HG03066 (cell line): Measurements from ENCODE around the gene TP53AIP1.

Source experiments
- ATAC-seq: cut with Tn5 transposase; IDR thresholded peaks from one replicate; pipeline ENCODE4 v1.9.1; 2021; ENCODE audit warnings: low read depth; ENCODE audit not compliant: unreplicated experiment

TP53AIP1 gene, protein sequence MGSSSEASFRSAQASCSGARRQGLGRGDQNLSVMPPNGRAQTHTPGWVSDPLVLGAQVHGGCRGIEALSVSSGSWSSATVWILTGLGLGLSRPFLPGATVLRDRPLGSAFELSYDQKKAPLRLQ

DNA sequence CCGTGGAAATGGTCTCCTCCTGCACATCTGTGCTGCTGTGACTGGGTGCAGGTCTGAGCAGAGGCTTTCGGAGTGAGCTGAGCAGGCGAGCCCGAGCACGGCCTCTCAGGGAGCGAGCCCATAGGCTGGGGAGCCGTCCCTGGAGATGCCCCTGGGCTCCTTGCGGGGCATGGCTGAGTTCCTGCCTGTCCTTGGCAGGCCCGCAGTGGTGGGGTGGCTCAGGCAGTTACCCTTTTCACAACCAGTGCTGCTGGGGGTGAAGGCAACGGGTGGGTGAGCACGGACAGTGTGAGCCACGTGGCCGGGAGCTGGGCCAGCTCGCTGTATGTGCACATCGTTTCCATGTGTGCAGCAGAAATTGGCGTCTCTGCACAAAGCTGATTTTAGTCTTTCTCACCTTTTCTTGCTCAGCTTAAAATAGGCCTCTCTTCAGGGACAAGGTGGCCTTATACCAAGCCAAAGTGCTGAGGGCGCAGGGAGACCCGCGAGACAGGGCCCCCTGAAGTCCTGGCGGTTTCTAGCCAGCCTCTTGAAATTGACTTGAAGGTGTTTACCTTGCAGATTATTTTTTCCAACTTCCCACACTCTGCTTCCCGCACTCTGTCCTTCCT is at the start of gene TP53AIP1:
TSS of gene TP53AIP1 (minus strand) at position 55 of the 611 bp plus-strand sequence. CDS start 5,053 bp downstream, outside the sequence.
- ATAC-seq = no peak

DNA sequence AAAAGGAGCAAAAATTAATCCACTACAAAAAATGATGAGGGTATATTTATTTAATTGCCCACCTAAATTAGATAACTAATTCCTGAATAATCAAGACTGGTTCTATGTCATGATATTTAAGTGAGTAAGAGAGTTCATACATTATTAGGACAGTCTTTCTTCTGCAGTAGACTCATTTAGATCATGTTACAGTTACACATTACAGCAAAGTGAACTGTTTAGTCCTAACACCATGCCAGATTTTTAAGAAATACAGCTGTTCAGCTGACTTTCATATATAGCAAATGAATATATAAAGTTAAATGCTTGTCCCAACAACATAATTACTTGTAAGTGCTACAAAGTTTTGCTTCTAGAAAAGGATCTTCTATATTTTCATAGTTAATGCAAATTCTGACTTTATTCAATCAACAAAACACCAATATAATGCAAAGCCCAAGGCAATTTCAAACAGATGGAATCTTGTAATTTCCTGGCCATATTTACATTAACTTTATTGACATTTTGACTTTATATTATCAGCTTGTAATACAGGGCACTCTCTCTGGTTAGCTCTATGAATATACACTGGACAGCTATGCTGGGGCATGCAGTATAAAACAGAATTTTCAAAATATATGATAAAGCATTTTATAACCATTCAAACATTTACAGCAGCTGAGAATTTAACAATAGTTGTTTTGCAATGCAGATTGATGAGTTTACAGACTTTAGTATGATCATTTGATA is 45.7 kb upstream of the TP53AIP1 start:
- no peak for ATAC-seq

DNA sequence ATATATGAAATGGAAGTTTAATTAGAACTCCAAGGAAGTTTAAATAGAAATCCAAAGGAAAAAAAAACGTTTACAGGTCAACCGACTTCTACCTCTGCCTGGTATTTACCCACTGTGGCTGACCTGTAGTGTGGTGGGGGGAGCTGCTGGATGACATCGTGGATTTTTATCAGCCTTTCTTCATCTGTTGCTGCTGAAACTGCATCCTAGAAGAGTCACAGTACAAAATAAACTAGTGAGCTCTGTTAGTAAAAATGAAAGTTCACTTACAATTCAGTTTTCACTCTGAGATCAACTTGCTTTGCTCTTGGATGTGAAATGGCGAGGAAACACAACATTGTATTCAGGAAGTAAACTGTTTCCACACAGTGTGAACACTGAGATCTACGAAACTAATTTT is 43.2 kb upstream of the TP53AIP1 start:
- ATAC-seq = no peak

DNA sequence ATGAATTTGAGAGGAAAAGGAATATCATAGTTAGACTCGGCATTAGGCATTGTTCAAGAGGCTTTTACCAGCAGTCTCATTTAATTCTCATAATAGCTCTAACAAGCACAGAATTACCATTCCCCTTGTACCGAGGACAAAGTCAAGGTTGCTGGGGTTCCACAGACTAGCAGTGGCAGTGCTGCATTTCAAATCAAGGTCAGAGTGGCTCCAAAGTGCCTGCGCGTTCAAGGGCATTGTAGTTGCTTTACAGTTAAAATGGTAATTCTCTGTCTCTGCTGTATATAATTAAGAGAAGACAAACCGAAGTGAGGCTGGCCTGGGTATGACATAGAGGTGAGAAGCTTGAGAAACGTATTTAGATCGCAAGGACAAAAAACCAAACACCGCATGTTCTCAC is 40.4 kb upstream of the TP53AIP1 start:
- ATAC-seq = no peak

DNA sequence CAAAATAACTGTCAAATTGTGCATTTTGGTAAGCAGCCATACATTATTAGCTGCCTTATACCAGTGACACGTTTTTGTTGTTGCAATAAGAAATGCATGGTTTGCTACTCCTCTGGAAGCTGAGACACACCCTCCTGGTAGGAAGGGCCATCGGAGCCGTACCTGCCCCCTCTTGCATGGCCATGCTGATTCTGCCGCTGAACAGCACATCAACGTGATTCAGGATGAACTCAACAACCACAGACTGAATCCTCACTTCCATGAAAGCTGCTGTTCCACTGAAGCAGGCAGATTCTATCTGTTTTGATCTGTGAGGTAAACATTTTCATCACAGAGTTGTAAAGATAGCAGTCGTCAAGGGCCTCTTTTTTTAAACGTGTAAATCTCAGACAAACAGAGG is 38.6 kb upstream of the TP53AIP1 start:
- ATAC-seq = no peak

DNA sequence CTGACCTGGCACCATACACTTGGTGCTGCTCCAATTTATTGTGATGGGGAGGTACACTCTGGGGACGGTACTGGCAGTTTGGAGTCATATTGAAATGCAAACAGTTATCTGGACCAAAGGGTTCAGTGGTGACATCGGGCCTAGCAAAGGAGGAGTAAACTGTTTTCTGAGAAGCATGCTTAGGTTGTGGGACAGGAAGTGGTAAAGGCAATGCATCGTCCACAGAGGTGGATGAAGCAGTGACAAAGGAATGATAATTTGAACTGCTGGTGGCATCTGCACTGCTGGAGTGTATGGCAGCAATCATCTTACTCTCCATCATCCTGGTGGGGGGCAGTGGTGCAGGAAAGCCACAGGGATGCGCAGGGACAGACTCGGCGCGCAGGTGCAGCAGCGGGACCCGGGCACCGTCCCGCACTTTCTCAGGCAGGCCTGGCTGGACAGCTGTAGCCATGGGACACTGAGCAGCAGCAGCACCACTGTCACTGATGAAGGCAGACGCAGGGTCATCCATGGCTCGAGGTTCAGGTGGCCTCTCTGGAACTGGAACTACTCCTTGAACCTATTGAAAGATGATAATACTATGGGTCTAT is 28.0 kb upstream of the TP53AIP1 start:
- no peak for ATAC-seq

DNA sequence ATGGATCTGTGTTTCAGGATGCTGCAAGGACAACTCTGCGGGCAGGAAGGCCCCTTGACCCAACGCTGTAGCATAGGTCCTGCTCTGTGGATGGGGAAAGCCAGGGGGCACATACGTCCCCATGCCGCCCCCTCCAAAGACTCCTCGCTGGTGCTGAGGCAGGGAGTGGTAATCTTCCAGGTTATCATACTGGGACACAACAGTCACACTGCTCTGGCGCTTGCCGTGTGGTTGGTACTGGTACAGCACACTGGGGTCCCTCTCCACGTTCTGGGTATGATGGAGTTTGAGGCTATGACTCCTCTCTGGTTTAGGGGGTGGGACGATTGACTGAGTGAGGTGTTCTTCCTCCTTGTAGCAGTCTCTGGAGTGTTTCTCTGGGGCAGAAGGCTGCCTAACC is 26.2 kb upstream of the TP53AIP1 start:
- ATAC-seq = no peak

DNA sequence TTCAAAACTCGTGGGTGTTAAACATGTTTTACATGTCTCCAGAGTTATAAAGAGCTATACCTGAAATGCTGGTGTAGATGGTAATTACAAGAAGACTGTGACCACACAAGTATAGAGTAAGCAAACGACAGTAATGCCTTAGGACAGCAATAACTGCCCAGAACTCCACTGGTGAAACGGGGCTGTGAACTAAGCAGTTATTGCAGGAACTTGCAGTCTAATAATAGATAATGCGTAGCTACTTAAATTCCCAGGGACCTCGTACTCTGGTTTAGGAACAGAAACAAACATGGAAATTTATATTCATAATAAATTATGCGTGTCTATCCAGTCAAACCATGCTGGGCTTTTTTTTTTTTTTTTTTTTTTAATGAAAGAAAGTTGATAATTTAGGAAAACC is 24.9 kb upstream of the TP53AIP1 start:
- no peak for ATAC-seq

DNA sequence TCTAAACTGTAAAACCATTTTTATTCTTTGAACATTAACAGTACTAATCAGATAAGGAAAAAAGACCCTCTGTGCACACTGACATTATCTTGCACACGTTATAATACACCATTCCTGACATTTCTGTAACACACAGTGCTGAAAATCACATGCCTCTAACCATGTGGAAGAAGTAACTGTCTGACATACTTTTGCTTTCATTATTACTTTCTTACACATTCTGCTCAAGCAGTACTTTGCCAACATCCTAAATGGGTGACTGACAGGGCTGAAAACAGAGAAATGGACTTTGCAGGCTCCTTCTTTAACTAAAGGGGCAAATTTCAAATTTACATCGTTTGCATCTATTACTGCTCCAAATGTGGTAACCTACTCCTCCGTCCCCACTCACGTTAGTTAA is 22.8 kb upstream of the TP53AIP1 start:
- ATAC-seq = peak; percentile 97

DNA sequence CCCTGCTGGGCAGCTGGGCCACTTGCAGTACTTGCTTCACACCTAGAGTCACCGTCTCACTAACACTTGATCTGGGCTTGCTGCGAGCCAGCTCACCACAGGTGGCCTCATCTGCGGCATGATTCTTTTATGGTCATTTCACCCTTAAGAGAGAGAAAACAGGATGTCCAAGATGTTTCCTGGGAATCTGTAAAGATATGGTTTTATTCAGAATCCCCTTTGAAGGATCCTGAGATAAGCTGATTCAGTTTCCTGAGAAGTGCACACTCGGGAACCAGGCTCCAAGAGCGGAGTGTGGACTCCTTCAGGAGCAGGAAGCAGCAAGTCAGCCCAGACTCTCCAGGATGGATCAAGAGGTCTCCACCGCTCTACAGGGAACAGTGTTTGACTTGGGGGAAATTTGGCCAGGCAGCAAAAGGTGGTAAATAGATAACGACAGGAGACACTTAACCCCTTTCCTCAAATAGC is 21.8 kb upstream of the TP53AIP1 start:
- ATAC-seq = no peak

DNA sequence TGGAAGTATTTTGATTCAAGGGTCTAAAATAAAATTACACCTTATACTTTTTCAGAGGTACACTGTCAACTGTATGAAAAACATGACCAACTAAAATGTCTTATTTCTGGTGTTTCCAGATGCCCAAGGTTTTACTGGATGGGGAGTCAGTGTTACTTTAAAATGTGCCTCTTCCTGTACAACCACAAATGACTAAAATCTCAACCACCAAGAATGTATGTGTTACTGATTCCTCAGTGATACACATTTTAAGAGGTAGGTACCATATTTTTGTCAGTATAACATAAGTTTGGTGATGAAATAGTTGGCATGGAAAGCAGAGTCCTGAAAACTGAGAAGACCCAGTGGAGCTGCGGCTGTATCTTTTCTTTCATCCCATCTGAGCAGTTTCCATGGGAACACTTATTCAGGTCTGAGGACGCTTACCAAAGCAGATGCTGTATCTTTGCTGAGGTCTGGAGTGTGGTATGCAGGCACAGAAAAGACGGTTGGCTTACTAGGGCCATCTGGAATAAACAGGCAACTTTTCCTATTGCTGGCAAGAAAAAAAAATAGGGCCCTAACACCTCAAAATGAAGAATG is 21.2 kb upstream of the TP53AIP1 start:
- no peak for ATAC-seq

DNA sequence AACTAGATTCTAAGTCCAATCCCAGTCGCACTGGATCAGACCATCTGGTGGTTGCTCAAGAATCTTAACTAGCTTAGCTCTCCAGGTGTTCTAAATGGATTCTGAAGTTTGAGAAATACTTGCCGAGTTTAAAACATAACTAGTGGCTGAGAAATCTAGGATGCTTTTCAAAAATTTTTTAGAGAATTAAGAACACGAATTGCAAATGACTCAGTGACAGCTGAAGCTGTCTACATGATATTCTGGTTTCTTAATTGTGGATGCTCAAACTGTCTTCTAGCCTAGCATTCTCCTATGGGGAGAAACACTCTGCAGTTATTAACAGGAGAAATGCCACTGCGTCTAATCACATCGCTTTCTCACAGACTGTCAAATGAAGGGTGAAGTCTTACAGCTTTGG is 20.2 kb upstream of the TP53AIP1 start:
- no peak for ATAC-seq

DNA sequence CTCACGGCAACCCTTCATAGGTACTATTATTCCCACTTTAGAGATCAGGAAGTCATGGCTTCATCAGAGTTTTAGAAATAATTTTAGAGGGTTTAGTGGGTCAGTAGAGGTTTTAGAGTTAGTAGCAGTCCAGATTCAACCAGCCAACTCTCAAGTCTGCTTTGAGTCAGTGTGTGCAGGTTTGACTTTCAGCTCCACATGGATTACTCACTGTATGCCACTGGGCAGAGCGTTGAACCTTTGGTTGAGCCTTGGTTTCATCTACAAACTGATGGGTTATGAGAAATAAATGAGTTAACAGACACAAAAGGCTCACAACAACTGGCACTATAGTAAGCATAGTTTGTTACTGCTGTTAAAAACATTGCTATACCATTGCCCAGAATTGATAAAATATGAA is 19.0 kb upstream of the TP53AIP1 start:
- no peak for ATAC-seq

DNA sequence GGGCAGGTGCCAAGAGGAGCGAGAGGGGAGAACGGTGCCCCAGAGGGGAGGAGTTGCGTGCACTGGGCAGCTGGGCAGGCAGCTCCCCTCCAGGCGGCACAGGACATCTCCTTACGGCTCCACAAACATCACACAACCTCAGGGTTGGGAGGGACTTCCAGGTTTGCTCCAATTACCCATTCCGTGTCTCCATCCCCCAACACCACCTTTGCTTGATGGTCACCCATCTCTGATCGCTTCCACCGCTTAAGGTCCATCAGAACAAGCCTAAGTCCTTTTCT is 14.5 kb upstream of the TP53AIP1 start:
- no peak for ATAC-seq

DNA sequence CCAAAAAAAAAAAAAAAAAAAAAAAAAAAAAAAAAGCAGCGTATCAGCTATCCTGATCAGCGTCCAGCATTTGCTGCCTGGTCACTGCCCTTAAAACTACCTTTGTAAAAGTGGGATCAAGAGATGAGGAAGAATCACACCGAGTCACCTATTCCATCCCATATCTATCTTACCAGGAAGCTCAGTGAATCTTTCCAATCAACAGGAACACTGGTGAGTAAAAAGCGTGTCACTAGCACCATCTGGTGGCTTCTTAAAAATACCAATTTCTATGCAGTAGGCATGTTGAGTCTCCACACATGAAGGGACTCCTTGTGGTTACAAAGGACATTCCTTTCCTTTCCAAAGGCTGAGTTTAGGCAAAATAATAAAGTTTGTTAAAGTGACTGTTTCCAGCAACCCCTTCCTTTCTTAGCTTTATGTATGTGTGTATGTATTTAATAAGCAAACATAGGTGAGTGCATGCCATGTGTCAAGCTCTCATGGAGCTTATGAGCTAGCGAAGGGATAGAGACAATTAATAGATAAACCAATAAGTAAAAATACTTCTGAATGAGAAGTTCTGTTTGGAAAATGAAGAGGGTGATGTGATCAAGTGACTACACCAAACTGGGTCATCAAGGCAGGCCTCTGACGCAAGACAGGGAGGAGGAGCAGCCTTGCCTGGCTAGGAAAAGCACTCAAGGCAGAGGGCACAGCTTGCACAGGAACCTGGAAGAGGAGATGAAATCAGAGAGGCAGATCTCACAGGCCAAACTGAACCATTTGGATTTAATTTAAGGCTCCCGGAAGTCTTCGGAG is 13.9 kb upstream of the TP53AIP1 start:
- no peak for ATAC-seq

DNA sequence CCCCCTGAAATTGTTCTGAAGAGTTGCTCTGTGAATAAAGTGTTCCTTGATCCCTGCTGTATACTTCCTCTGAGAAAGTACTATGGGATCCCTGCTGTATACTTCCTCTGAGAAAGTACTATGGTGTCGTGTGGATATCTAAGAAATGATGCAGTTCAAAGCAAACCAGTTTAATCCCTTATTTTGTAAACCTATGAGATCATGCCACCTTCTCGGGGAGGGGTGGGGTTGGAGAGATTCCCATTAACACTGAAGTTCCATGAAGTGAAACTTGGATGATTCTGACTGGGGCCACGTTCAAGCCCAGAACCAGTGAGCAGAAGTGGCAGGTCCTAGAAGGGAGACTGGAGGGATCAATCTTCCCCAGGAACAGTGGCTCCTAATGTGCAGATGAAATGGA is 13.0 kb upstream of the TP53AIP1 start:
- ATAC-seq = no peak

DNA sequence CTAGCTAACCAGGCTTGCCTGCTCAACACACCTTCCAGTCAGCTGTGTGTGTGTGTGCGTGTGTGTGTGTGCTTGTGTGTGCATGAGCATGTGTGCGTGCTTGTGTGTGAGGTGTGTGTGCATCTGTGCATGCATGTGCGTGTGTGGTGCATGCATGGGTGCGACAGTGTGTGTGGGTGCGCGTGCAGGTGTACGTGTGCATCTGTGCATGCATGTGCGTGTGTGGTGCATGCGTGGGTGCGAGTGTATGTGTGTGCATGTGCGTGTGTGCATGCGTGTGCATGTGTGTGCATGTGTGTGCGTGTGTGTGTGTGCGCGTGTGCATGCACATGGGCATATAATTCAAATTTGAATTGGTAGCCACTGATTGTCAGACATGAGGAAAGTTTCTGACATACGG is 10.5 kb upstream of the TP53AIP1 start:
- ATAC-seq = no peak

DNA sequence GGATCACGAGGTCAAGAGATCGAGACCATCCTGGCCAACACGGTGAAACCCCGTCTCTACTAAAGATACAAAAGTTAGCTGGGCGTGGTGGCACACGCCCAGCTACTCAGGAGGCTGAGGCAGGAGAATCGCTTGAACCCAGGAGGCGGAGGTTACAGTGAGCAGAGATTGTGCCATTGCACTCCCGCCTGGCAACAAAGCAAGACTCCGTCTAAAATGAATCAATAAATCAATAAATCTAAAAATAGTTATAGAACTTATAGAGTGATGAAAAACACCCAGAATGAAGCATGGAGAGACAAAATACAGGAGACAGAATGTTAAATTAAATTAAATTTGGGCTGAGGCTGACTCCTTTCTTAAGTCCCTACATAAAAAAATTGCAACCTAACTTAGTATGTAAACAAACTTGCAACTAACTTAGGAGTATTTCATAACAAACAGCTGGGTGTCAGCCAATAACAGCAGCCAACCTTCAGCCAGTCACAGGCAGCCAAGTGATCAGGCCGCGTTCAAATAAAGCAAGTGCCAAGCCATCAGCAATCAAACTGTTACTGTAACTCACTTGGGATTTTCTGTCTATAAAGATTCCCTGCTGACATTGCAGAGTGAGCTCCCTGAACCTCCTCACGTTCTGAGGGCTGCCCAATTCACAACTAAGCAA is 7.3 kb upstream of the TP53AIP1 start:
- ATAC-seq = no peak

DNA sequence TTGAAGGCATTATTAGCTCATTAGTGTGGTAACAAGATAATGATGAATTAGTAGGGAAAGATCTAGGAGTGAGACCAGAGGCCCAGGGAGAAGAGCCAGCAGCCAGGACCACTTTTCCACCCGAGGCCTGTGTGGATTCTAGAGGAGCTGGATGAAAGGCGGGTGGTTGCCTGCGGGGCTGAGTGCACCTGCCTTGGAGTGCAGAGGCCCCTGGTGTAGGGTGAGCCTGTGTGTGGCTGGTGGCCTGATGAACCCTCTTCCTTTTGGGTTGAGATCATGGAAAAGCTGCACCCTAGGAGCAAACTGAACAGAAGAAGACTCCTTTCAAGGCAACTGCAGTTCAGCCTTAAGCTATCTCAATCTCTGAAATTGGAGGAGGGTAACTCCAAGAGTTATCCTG is 5.9 kb upstream of the TP53AIP1 start:
- no peak for ATAC-seq

DNA sequence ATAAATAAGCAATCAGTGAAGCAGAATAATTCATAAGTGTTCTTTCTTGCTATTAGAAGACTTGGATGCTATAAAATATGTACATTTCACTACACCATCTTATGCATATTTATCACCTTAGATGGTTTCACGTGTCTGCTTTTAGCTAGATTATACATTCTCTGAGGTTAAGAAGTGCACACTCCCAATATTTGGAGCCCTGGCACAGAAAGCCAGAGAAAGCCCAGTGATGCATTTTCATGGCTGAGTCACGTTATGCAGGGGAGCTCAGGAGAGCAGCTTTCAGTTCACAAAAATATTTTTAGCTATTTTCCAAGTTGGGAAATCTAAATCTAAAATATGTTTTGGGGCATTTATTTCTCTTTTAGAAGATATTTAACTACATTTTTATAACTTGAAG is 5.1 kb upstream of the TP53AIP1 start:
- no peak for ATAC-seq
